ENCODE results near the gene AGAP3.

DNA sequence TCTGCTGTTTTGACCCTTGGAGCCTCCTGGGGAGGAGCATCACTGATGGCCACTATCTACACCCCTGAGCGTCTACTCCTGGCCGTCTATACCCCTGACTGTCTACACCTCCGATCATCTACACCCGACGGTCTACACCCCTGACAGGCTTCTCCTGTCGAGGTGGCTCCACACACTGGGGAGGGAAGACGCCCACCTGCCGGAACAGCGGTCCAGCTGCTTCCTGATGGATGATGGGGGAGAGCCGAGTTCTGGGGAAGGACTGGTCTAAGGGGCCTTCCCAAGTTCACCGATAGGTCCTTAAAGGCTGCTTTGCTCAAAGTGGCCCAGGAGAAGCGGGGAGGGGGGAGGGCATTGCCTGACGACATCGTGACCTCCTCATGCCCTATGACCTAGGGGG lies 41.9 kb downstream of the AGAP3 start:
- TF ChIP-seq POLR2A (IDR thresholded peaks at IDR 0.05; ENCODE audit: borderline replicate concordance, extremely low read depth, insufficient read depth, insufficient read length) (no peak), CEBPB (IDR thresholded peaks at IDR 0.05; ENCODE audit: low read depth) (no peak)
